Left lung (tissue), 10 donors: ENCODE data around the gene RIMS4. TPM values are rescaled to one million over a fixed set of nuclear protein-coding genes. Genes with fewer than 3 reads are reported as not detected.

Source experiments
- ATAC-seq: fragments of 200-7000 bp; cut with Tn5 transposase; one replicate; pipeline ENCODE4 v1.9.1; 2020; ENCODE audit warnings: moderate library complexity
- DNase-seq, 4 donors: peaks; one replicate each; pipeline ENCODE4 v3.0.0-alpha.2; 2013 to 2020
- H3K27ac ChIP-seq, 2 donors: fragments of 200-600 bp; sonication (generic) in 1 of 2; one replicate each; pipeline versions ENCODE4 v1.5.0 to v1.8.0; 2020 to 2021
- H3K27me3 ChIP-seq, 2 donors: fragments of 200-600 bp; sonication (generic) in 1 of 2; one replicate each; pipeline versions ENCODE4 v1.5.0 to v1.8.0; 2020 to 2021
- H3K36me3 ChIP-seq, 2 donors: fragments of 200-600 bp; sonication (generic) in 1 of 2; one replicate each; pipeline versions ENCODE4 v1.5.0 to v1.8.0; 2020 to 2021
- H3K4me1 ChIP-seq, 2 donors: fragments of 200-600 bp; one replicate each; pipeline ENCODE4 v1.8.0; 2021
- H3K4me3 ChIP-seq, 2 donors: fragments of 200-600 bp; sonication (generic) in 1 of 2; one replicate each; pipeline versions ENCODE4 v1.5.0 to v1.8.0; 2020 to 2021; ENCODE audit warnings: mild to moderate bottlenecking in 1 of 2
- H3K9me3 ChIP-seq, 2 donors: fragments of 200-600 bp; sonication (generic) in 1 of 2; one replicate each; pipeline versions ENCODE4 v1.5.0 to v1.8.0; 2020 to 2021
- intact Hi-C, 2 donors: fragments of 100-400 bp; cut with DNase I; formaldehyde crosslinking; loops; one replicate each; pipeline versions ENCODE4 v1.11.2 to v1.14.2; 2022
- polyA plus RNA-seq, 6 donors: library from polyadenylated mRNA; unstranded; fragments of 120-200 nt; gene quantifications; one replicate each; pipeline ENCODE4 v1.2.1, GENCODE V29; 2013; ENCODE audit not compliant: insufficient read length in 6 of 6
- total RNA-seq, 2 donors: library from RNA; stranded (reverse); fragmentation: NEBNext Ultra II Directional; extraction: Animal tissue kit (Norgen Biotek cat#: 25700); gene quantifications; one replicate each; pipeline ENCODE4 v1.2.1, GENCODE V29; 2021
- TF ChIP-seq, protein P1 (sequence below), 2 donors: fragments of 200-600 bp; sonication (generic) in 1 of 2; IDR thresholded peaks; one replicate each; pipeline versions ENCODE4 v1.5.0 to v1.8.0; 2021; ENCODE audit warnings: antibody characterized with exemption in 2 of 2
- donor health status: DM: no; HTN: yes; CAD: no.
- donor health status: DM: no; HTN: no; CAD: no.

The RIMS4 gene
- total and polyA plus RNA-seq, 8 donors, result 0.47 to 6.3 (median 4.1) TPM

DNA sequence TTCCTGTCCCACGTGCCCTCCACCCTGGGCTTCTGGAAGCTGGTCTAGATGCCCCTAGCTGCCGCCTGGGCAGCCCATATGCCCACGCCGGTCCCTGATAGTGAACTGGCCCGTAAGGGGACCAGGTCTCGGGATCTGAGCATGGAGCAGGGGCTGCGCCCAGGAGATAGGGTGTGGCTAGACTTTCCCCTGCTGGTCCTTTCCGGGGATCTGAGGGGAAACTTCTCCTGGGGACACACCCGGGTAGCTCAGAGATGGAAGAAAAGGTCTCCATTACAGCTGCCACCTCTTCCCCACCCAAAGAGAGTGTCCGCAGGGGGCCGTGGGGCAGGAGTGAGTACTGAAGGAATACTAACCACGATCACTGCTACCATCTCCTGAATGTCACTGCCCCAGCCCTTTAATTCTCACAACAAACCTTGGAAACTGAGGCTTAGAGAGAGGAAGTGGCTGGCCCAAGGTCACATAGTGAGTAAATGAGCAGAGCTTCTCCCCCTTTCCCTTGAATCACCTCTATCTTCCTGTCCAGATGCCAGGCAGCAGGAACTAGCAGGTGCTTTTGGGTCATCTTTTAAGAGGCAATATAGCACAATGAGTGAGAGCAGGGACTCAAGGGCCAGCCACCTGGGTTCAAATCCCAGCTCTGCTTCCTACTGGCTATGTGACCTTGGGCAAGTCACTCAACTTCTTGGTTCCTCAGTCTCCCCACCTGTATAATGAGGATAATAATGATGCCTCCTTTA, 107.0 kb downstream of the RIMS4 start:
- no peak overlapping the region for H3K4me3 ChIP-seq
- H3K4me1 ChIP-seq, result peaks cover 13% of the 10 kb centered on the region in 2 donors
- H3K27me3 ChIP-seq, result no peaks in the 10 kb centered on the region
- H3K9me3 ChIP-seq, result no peaks in the 10 kb centered on the region
- H3K36me3 ChIP-seq, result no peaks in the 10 kb centered on the region
- TF ChIP-seq, protein P1, sequence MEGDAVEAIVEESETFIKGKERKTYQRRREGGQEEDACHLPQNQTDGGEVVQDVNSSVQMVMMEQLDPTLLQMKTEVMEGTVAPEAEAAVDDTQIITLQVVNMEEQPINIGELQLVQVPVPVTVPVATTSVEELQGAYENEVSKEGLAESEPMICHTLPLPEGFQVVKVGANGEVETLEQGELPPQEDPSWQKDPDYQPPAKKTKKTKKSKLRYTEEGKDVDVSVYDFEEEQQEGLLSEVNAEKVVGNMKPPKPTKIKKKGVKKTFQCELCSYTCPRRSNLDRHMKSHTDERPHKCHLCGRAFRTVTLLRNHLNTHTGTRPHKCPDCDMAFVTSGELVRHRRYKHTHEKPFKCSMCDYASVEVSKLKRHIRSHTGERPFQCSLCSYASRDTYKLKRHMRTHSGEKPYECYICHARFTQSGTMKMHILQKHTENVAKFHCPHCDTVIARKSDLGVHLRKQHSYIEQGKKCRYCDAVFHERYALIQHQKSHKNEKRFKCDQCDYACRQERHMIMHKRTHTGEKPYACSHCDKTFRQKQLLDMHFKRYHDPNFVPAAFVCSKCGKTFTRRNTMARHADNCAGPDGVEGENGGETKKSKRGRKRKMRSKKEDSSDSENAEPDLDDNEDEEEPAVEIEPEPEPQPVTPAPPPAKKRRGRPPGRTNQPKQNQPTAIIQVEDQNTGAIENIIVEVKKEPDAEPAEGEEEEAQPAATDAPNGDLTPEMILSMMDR (IDR thresholded peaks at IDR 0.05), result no peak
- H3K27ac ChIP-seq, result no peak overlapping the region
- intact Hi-C loops, result no loop called here
- no peak for DNase-seq
- ATAC-seq, result peak; percentile 34

DNA sequence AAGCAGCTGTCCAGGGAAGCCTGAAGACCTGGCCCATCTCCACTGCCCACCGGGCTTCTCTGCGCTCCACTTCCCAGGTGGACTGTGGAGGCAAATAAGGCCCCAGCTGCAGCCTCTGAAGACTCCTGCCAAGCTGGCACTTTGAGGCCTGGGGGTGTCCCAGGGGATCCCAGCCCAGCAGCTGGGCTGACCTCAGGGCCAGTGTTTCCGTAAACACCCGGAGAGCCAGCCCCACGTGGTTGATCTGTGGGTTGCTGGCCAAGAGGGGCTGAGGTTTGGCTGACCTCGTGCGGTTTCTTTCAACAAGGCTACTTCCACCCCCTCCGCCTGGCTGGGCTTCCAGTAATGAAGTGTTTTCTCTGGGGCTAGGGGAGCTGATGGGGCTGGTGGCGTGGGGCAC, 107.6 kb downstream of the RIMS4 start:
- peaks cover 13% of the 10 kb centered on the region in 2 donors for H3K4me1 ChIP-seq
- TF ChIP-seq, protein P1 (IDR thresholded peaks at IDR 0.05), result no peak
- H3K36me3 ChIP-seq, result no peaks in the 10 kb centered on the region
- no peak overlapping the region for H3K4me3 ChIP-seq
- no peaks in the 10 kb centered on the region for H3K27me3 ChIP-seq
- ATAC-seq, result peak; percentile 77
- intact Hi-C loops, result no loop called here
- peak in 3 of 4 donors; percentile 81 to 93 (median 85) for DNase-seq
- H3K9me3 ChIP-seq, result no peaks in the 10 kb centered on the region
- H3K27ac ChIP-seq, result no peak overlapping the region

DNA sequence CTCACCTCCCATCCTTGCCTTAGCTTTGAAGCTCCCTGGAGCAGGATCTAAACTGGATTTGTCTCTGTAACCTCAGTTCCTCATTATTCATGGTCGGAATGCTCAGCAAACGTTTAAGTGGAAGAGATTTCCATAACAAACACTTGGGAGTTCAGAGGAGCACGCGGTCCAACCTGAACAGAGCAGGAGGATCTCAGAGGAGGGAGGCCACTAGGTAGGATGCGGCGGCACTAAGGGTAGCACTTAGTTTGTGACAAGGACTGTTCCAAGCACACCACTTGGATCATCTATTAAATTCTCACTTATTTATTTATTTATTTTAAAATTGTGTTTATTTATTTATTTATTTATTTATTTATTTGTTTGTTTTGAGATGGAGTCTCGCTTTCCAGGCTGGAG, 108.5 kb downstream of the RIMS4 start:
- Histone ChIP-seq H3K27ac (no peak overlapping the region), H3K4me1 (peaks cover 13% of the 10 kb centered on the region in 2 donors), H3K9me3 (no peaks in the 10 kb centered on the region), H3K36me3 (no peaks in the 10 kb centered on the region), H3K4me3 (no peak overlapping the region), H3K27me3 (no peaks in the 10 kb centered on the region)
- DNase-seq (no peak), ATAC-seq (no peak)
- intact Hi-C loops, result no loop called here
- TF ChIP-seq, protein P1 (IDR thresholded peaks at IDR 0.05), result no peak

Other genes starting within 250 kb of the RIMS4 start
- gene PKIG, start 228.0 kb downstream of the RIMS4 start, total RNA-seq, result 10 to 100 TPM; 40.1 to 42.1 TPM
- gene PKIG, start 228.0 kb downstream of the RIMS4 start, polyA plus RNA-seq, result 10 to 100 TPM; 51.8 to 67.7 (median 57.4) TPM
- gene ADA, start 158.8 kb downstream of the RIMS4 start, total RNA-seq, result 10 to 100 TPM in 1 of 2 donors, 1 to 10 TPM in 1; 7.6 to 15.5 TPM
- gene ADA, start 158.8 kb downstream of the RIMS4 start, polyA plus RNA-seq, result 1 to 10 TPM; 5.4 to 8.5 (median 6.1) TPM
- gene CCN5, start 95.2 kb downstream of the RIMS4 start, total RNA-seq, result 10 to 100 TPM; 14.3 to 20.8 TPM
- under 1 TPM; 0.29 to 0.60 (median 0.44) TPM for gene CCN5, start 95.2 kb downstream of the RIMS4 start, polyA plus RNA-seq
- gene KCNK15, start 64.7 kb downstream of the RIMS4 start, total RNA-seq, result 1 to 10 TPM; 1.8 to 3.1 TPM
- gene KCNK15, start 64.7 kb downstream of the RIMS4 start, polyA plus RNA-seq, result under 1 TPM in 1 of 6 donors, not detected in 5; 0.09 TPM
- 100 to 1,000 TPM; 188 to 228 TPM for gene YWHAB, start 75.2 kb upstream of the RIMS4 start, total RNA-seq
- gene YWHAB, start 75.2 kb upstream of the RIMS4 start, polyA plus RNA-seq, result 100 to 1,000 TPM; 164 to 196 (median 192) TPM
- 10 to 100 TPM; 41.2 to 41.3 TPM for gene PABPC1L, start 99.5 kb upstream of the RIMS4 start, total RNA-seq
- 100 to 1,000 TPM in 2 of 6 donors, 10 to 100 TPM in 4; 68.9 to 116 (median 94.7) TPM for gene PABPC1L, start 99.5 kb upstream of the RIMS4 start, polyA plus RNA-seq
- gene TOMM34, start 149.9 kb upstream of the RIMS4 start, total RNA-seq, result 10 to 100 TPM; 18.1 to 18.6 TPM
- gene TOMM34, start 149.9 kb upstream of the RIMS4 start, polyA plus RNA-seq, result 10 to 100 TPM; 22.7 to 26.8 (median 24.5) TPM
- 10 to 100 TPM; 33.6 to 63.7 TPM for gene STK4, start 156.0 kb upstream of the RIMS4 start, total RNA-seq
- 10 to 100 TPM; 25.0 to 30.6 (median 26.6) TPM for gene STK4, start 156.0 kb upstream of the RIMS4 start, polyA plus RNA-seq